Uterus (tissue), 4 donors: Measurements from ENCODE around the gene PDF. TPM values are rescaled to one million over a fixed set of nuclear protein-coding genes. Genes with fewer than 3 reads are reported as not detected.

ENCODE experiments used
- DNase-seq, 2 donors: peaks; one replicate each; pipeline ENCODE4 v3.0.0-alpha.2; 2019 to 2020
- H3K27ac ChIP-seq, 2 donors: fragments of 200-600 bp; sonication (generic); 1 replicate in 1 of 2; 2 replicates in 1 of 2; pipeline ENCODE4 v1.5.1; 2016 to 2018
- H3K27me3 ChIP-seq, 2 donors: fragments of 200-600 bp; sonication (generic); one replicate each; pipeline ENCODE4 v1.5.1; 2018 to 2019; ENCODE audit warnings: control low read depth in 1 of 2
- H3K36me3 ChIP-seq, 2 donors: fragments of 200-600 bp; sonication (generic); one replicate each; pipeline ENCODE4 v1.5.1; 2019; ENCODE audit warnings: control low read depth in 1 of 2
- H3K4me1 ChIP-seq, 2 donors: fragments of 200-600 bp; sonication (generic); one replicate each; pipeline ENCODE4 v1.5.1; 2018 to 2019; ENCODE audit warnings: control low read depth in 1 of 2
- H3K4me3 ChIP-seq, 2 donors: fragments of 200-600 bp; sonication (generic); 1 replicate in 1 of 2; 2 replicates in 1 of 2; pipeline ENCODE4 v1.5.1; 2018 to 2019; ENCODE audit warnings: mild to moderate bottlenecking in 1 of 2
- H3K9me3 ChIP-seq, 2 donors: fragments of 200-600 bp; sonication (generic); one replicate each; pipeline ENCODE4 v1.5.1; 2019; ENCODE audit warnings: control low read depth in 1 of 2
- CTCF ChIP-seq, 4 experiments: fragments of 200-600 bp in 2 of 4; fragments of 450-650 bp in 2 of 4; sonication (generic) in 2 of 4; IDR thresholded peaks; one replicate each; pipeline ENCODE4 v1.5.1; 2016 to 2019; ENCODE audit warnings: antibody characterized with exemption in 4 of 4, mild to moderate bottlenecking in 2 of 4, moderate library complexity in 1 of 4
- POLR2A ChIP-seq, 2 donors: fragments of 450-650 bp; IDR thresholded peaks; one replicate each; pipeline ENCODE4 v1.6.1; 2016; ENCODE audit warnings: antibody characterized with exemption in 2 of 2, mild to moderate bottlenecking in 1 of 2, moderate library complexity in 1 of 2
- intact Hi-C: fragments of 100-400 bp; cut with DNase I; formaldehyde crosslinking; loops from one replicate; pipeline ENCODE4 v1.15.1; 2023; ENCODE audit warnings: low total_unique reads
- total RNA-seq, 4 donors: library from RNA; depleted of rRNA in 3 of 4; stranded (reverse); fragments of >200 nt in 3 of 4; gene quantifications; one replicate each; pipeline versions ENCODE4 v1.1.0 to v1.2.4, GENCODE V29; 2014 to 2023
- donor health status: DM: yes; HTN: yes; CAD: no.

PDF gene
- total RNA-seq, 4 donors from 2014 or later: 3.2 to 69.9 (median 13.2) TPM

GRCh38 chr16:69311533-69312387 is 18.6 kb downstream of the PDF start:
- TF ChIP-seq CTCF (IDR thresholded peaks at IDR 0.05) (no peak), POLR2A (IDR thresholded peaks at IDR 0.05) (no peak)
- no peak for DNase-seq
- Histone ChIP-seq H3K27ac (peak overlapping the region; percentile 80 to 86), H3K4me1 (peaks cover 5 to 6% of the 10 kb centered on the region in 2 donors), H3K4me3 (peak overlapping the region; percentile 87 to 96), H3K36me3 (no peaks in the 10 kb centered on the region), H3K27me3 (no peaks in the 10 kb centered on the region), H3K9me3 (no peaks in the 10 kb centered on the region)
- intact Hi-C loops: no loop called here

GRCh38 chr16:69310653-69311532 is 19.5 kb downstream of the PDF start, which contains the start of gene VPS4A:
TSS of gene VPS4A (plus strand) at chr16:69311350. CDS start at chr16:69311512, 162 bp downstream.
- H3K36me3 ChIP-seq: no peaks in the 10 kb centered on the region
- peak within 1 kb of the TSS; percentile 87 to 96 for H3K4me3 ChIP-seq
- H3K27me3 ChIP-seq: no peaks in the 10 kb centered on the region
- TF ChIP-seq CTCF (IDR thresholded peaks at IDR 0.05): peak; percentile 91 to 98 (median 96)
- TF ChIP-seq POLR2A (IDR thresholded peaks at IDR 0.05): peak in 1 of 2 donors; percentile 72
- H3K4me1 ChIP-seq: peaks cover 5 to 6% of the 10 kb centered on the region in 2 donors
- peak within 1 kb of the TSS; percentile 80 to 86 for H3K27ac ChIP-seq
- peak; percentile 96 to 98 for DNase-seq
- H3K9me3 ChIP-seq: no peaks in the 10 kb centered on the region
- intact Hi-C loops: no loop called here

- H3K9me3 ChIP-seq: no peaks in the 10 kb centered on the region
- TF ChIP-seq POLR2A (IDR thresholded peaks at IDR 0.05) (no peak), CTCF (IDR thresholded peaks at IDR 0.05) (no peak)
- intact Hi-C loops: no loop called here
- DNase-seq: no peak
- no peaks in the 10 kb centered on the region for H3K27me3 ChIP-seq
- no peak overlapping the region for H3K4me3 ChIP-seq
- no peak overlapping the region for H3K27ac ChIP-seq
- H3K4me1 ChIP-seq: peaks cover 5 to 6% of the 10 kb centered on the region in 2 donors
- no peaks in the 10 kb centered on the region for H3K36me3 ChIP-seq
Measured at GRCh38 chr16:69309316-69309715, 21.1 kb downstream of the PDF start.

- Histone ChIP-seq H3K4me1 (peaks cover 3 to 5% of the 10 kb centered on the region in 2 donors), H3K27me3 (no peaks in the 10 kb centered on the region), H3K36me3 (no peaks in the 10 kb centered on the region), H3K9me3 (no peaks in the 10 kb centered on the region), H3K27ac (no peak overlapping the region), H3K4me3 (no peak overlapping the region)
- no peak for TF ChIP-seq CTCF (IDR thresholded peaks at IDR 0.05)
- TF ChIP-seq POLR2A (IDR thresholded peaks at IDR 0.05): no peak
- DNase-seq: no peak
- intact Hi-C loops: no loop called here
Measured at GRCh38 chr16:69307856-69308255, 22.5 kb downstream of the PDF start.
